Cardiac muscle cell (in vitro differentiated cells and primary cell): Measurements from ENCODE around the gene APBB2. TPM values are rescaled to one million over a fixed set of nuclear protein-coding genes. Genes with fewer than 3 reads are reported as not detected.

Experiments
- DNase-seq, 2 donors: peaks; one replicate each; pipeline versions ENCODE4 v3.0.0 to v3.0.0-alpha.2; 2010 to 2017; ENCODE audit warnings: low read depth in 1 of 2, low spot score in 1 of 2
- H3K27ac ChIP-seq: fragments of 200-600 bp; sonication (generic); 2 replicates; pipeline ENCODE4 v1.5.1; 2016
- H3K27me3 ChIP-seq: fragments of 200-600 bp; sonication (generic); 2 replicates; pipeline ENCODE4 v1.6.0; 2016; ENCODE audit warnings: control low read depth
- H3K36me3 ChIP-seq: fragments of 200-600 bp; sonication (generic); 2 replicates; pipeline ENCODE4 v1.5.1; 2016; ENCODE audit warnings: control low read depth
- H3K4me1 ChIP-seq: fragments of 200-600 bp; sonication (generic); 2 replicates; pipeline ENCODE4 v1.8.1; 2017; ENCODE audit warnings: low read depth, mild to moderate bottlenecking, mixed run types
- H3K4me3 ChIP-seq: fragments of 200-600 bp; sonication (generic); 2 replicates; pipeline ENCODE4 v1.5.1; 2016; ENCODE audit warnings: mild to moderate bottlenecking
- H3K9me3 ChIP-seq: fragments of 200-600 bp; sonication (generic); 2 replicates; pipeline ENCODE4 v1.5.1; 2017; ENCODE audit warnings: low read depth, mild to moderate bottlenecking, control low read depth
- polyA plus RNA-seq: library from polyadenylated mRNA; unstranded; fragments of >200 nt; fragmentation: Nextera tagmentation; extraction: Ambion mirVana; gene quantifications from 2 replicates; pipeline ENCODE4 v1.2.1, GENCODE V29; 2016
- total RNA-seq: library from RNA; depleted of rRNA; stranded (reverse); fragments of >200 nt; gene quantifications from 2 replicates; pipeline ENCODE4 v1.2.3, GENCODE V29; 2016
- TF ChIP-seq, protein P1 (sequence below): IDR thresholded peaks from 2 replicates; pipeline ENCODE4 v1.5.1; 2012; ENCODE audit warnings: low read depth, mild to moderate bottlenecking, low read length

Gene APBB2
- total and polyA plus RNA-seq, 2 experiments from 2014 or later = 4.6 to 14.9 TPM

DNA sequence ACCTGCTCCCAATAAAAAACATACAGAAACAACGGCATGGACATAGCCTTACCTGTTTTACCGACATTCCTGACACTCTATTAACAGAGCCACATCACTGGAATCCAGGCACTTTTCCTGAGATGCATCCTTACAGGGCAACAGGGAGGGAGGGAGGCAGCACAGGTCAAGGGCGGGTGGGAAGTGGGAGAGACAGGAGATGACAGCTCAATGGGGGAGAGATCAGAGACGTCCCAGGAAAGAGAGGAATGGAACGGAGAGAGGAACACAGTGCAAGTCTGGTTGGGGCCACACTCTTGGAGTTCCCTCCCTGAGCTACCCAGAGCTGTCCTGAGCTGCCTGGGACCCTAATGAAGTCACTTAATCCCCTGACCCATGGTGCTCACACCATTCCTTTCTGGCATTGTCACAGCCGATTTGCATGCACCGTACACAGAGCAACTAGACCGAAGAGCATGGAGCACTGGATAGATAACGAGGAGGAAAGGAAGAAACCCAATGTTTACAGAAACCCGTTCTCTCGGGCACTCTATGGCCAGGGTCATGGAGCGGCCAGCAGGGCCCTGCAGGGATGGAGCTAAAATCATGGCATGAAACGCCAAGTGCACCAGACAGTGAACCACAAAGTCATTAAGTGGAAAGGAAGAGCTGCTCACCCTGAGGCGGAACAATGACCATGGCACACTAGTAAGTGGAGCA is 371.5 kb downstream of the APBB2 start:
- Histone ChIP-seq H3K36me3 (no peaks in the 10 kb centered on the region), H3K9me3 (no peaks in the 10 kb centered on the region), H3K4me3 (no peak overlapping the region), H3K27me3 (no peaks in the 10 kb centered on the region), H3K4me1 (no peaks in the 10 kb centered on the region), H3K27ac (no peak overlapping the region)
- TF ChIP-seq, protein P1, sequence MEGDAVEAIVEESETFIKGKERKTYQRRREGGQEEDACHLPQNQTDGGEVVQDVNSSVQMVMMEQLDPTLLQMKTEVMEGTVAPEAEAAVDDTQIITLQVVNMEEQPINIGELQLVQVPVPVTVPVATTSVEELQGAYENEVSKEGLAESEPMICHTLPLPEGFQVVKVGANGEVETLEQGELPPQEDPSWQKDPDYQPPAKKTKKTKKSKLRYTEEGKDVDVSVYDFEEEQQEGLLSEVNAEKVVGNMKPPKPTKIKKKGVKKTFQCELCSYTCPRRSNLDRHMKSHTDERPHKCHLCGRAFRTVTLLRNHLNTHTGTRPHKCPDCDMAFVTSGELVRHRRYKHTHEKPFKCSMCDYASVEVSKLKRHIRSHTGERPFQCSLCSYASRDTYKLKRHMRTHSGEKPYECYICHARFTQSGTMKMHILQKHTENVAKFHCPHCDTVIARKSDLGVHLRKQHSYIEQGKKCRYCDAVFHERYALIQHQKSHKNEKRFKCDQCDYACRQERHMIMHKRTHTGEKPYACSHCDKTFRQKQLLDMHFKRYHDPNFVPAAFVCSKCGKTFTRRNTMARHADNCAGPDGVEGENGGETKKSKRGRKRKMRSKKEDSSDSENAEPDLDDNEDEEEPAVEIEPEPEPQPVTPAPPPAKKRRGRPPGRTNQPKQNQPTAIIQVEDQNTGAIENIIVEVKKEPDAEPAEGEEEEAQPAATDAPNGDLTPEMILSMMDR = no peak
- DNase-seq = no peak

DNA sequence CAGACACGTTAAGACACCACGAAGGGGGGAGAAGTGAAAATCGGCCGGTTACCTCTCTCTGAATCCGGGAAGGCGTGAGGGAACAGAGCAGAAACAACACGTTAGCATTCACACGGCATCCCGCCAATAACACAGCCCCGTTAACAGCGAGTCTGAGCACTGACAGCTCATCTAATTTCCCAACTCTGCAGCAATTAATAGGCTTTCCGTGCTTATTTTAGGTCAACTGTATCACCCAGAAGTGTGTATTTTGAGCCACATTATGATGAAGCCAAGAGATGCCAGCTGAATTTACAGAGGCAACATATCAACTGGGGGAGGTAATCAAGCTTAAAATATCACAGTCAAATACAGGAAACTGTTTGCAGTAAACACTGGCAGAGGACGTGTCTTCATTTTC is 372.0 kb downstream of the APBB2 start:
- H3K9me3 ChIP-seq = no peaks in the 10 kb centered on the region
- no peaks in the 10 kb centered on the region for H3K36me3 ChIP-seq
- no peaks in the 10 kb centered on the region for H3K27me3 ChIP-seq
- DNase-seq = no peak
- no peak overlapping the region for H3K4me3 ChIP-seq
- TF ChIP-seq, protein P1 = no peak
- H3K27ac ChIP-seq = no peak overlapping the region
- no peaks in the 10 kb centered on the region for H3K4me1 ChIP-seq

DNA sequence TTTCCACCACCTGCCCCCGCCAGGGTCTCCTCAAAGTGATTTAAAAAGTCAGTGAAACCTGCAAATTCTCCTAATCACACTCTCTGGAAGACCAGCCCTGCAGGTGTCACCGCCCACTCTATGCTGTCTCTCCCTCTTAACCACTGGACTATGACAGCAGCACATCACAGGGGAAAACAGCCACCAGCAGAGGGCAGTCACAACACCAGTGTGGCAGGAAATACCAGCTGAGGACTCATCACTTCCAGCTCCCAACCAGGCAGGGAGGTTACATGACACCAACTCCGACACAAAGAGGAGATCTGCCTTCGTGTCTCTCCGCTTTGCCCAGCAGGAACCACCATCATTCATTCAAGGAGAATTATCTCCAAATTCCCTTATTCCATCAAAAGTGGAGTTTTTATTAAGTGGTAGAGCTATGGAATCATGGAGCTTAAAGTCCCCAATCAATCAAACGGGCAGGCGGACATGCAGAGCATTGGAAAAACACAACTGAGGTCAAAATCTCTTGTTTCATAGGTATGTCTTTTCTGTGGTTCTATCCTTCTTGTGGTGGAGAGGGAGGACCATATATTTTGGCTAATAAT is 373.3 kb downstream of the APBB2 start:
- TF ChIP-seq, protein P1 = peak; percentile 77
- Histone ChIP-seq H3K27ac (no peak overlapping the region), H3K36me3 (no peaks in the 10 kb centered on the region), H3K4me1 (no peaks in the 10 kb centered on the region), H3K4me3 (no peak overlapping the region), H3K27me3 (no peaks in the 10 kb centered on the region), H3K9me3 (no peaks in the 10 kb centered on the region)
- peak; percentile 76 to 79 for DNase-seq

DNA sequence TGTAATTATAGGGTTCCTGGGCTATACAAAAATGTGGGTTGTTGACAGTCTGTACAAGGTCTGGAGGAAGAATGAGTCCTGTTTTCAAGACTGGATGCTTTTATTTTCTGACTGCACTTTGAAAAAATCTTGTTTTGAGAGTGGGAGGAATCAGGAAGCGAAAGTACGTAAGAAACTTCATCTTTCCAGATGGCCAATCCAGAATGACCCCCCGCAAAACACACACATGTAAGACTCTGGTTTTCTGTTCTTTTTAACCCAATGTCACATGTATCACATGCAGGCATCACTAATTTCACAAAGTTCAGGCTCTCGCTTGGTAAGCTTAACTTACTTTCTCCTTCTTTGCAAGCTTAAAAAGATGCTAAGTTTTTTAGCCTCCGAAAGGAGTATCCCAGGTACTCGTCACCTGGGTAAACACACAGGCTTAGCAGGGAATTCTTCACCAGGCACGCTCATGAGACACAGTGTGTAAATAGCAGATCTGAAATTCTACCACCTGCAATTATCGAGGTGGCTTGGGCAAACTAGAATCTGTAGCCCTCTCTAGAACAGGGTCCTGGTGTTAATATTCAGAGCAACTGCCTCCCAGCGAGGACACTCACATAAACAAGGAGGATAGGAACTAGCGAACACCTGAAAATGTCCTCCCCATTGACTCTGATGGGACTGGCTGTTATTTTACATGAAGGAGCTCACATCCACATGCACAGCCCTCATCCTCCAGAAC is 373.9 kb downstream of the APBB2 start:
- Histone ChIP-seq H3K36me3 (no peaks in the 10 kb centered on the region), H3K27ac (no peak overlapping the region), H3K4me1 (no peaks in the 10 kb centered on the region), H3K27me3 (no peaks in the 10 kb centered on the region), H3K9me3 (no peaks in the 10 kb centered on the region), H3K4me3 (no peak overlapping the region)
- TF ChIP-seq, protein P1 = no peak
- no peak for DNase-seq

DNA sequence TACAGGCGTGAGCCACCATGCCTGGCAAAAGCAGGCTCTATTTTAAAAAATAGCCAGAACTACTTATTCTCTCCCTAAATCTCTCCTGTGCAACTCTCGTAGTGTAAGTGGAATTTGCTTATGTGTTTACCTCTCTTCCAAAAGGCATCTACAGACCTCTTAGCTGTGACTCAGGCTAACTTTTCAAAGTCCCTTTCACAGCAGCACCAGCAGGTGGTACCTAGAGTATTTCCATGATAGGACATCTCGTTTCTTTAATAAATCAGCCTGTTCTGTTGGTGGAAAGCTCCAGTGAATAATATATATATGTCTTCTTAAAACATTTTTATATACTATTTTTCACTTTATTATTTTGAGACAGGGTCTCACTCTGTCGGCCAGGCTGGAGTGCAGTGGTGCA is 375.6 kb downstream of the APBB2 start:
- Histone ChIP-seq H3K9me3 (no peaks in the 10 kb centered on the region), H3K4me1 (no peaks in the 10 kb centered on the region), H3K4me3 (no peak overlapping the region), H3K27ac (no peak overlapping the region), H3K27me3 (no peaks in the 10 kb centered on the region), H3K36me3 (no peaks in the 10 kb centered on the region)
- DNase-seq = no peak
- TF ChIP-seq, protein P1 = no peak
